HG03521 (cell line): ENCODE data around the gene LMCD1.
A peak's percentile ranks its signal among the peaks of the same experiment; 100 is the strongest.

Experiments used
- ATAC-seq: cut with Tn5 transposase; IDR thresholded peaks from one replicate; pipeline ENCODE4 v1.9.1; 2021; ENCODE audit warnings: mild to moderate bottlenecking, moderate library complexity; ENCODE audit not compliant: unreplicated experiment

LMCD1 gene

GRCh38 chr3:8501371-8502131 lies at the start of gene LMCD1:
Gene LMCD1 (plus strand): TSS chr3:8501823. CDS start chr3:8501939, 116 bp downstream.
- ATAC-seq = peak; percentile 99

GRCh38 chr3:8452112-8452511 lies 49.5 kb upstream of the LMCD1 start:
- no peak for ATAC-seq

DNA sequence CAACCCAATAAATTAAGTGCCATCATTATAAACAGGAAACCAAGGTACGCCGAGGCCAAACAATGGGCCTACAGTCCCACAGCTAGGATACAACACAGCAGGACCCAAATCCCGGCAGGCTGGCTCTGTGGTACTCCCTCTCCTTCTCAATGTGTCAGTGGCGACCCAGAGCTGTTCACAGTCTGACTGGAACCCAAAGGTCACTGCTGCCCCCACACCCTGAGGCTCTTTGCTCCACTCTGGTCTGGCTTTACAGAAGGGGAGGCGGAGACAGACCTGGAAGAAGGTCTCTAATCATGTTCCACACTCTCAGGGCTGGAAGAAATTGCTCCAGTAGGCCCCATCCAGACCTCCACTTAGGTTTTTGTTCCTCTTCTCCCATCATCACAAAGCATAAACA lies 48.5 kb upstream of the LMCD1 start:
- ATAC-seq = no peak

DNA sequence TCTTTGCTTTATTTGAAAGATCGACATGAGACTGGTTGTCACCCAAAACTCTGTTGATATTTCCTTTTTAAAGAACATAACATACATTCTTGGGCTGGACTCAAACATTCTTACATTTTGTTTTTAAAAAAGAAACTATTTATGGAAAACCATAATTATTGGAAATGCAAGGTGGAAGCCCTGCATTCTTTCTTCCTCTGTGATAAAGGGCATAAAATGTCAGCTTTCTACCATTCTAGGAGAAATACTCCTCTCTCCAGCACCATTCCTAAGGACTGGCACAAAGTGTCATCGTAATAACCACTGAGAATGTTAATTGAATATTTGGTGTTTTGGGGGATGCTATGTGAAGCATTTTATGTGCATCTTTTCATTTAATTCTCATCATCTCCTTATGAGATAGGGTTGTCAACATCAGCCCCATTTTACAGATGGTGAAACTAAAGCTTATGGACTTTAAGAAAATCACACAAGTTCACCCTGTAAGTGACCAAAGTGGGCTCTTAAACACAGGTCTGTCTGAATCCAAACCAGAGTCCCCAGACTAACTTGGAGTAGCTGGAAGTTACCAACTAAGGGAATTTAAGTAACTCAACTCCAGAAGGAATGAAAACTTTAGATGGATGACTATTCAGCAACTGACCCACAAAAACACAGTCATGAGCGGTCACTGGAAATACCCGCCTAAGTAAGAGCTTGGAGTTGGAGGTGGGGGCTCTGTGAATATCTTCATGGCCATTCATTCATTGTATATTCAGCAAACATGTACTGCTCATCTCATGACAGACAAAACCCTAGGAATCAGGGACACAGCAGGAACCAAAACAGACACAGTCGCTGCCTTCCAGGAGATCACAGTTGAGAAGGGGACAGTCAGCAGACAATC lies 45.9 kb upstream of the LMCD1 start:
- ATAC-seq = no peak

- no peak for ATAC-seq
These were observed 45.2 kb upstream of the LMCD1 start for GRCh38 chr3:8456412-8456811.

GRCh38 chr3:8457039-8457438 lies 44.6 kb upstream of the LMCD1 start:
- no peak for ATAC-seq

- no peak for ATAC-seq
These were observed 43.4 kb upstream of the LMCD1 start for GRCh38 chr3:8458238-8458661.

GRCh38 chr3:8458711-8459110 lies 42.9 kb upstream of the LMCD1 start:
- no peak for ATAC-seq

DNA sequence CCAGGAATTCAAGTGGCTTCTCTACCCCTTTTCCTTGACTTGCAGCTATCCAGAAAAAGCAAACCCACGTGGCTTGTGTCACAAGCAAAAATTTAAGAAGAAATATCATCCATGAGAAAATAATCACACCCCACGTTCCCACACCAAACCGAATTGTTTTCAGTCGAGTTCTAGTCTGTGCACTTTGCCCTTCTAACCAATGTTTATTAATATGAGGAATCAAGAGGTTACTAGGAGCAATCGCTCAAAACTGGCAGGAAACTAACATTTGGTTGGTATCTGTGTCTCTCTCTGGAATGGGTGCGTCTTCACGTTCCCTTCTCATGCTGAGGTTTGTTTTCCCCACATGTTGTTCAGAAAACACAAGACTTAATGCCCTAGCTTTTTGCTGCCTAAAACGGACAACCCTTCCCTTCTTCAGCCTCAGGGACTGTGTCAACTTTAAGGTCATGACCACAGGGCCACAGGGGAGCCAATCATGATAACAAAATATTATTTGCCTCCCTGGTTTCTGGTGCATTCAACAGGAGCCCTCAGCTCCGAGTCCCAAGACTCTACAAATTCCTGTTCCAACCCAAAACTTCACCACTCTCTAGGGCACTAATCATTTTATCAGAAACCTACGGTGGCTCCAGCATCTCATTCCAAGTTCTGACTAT lies 41.4 kb upstream of the LMCD1 start:
- no peak for ATAC-seq

DNA sequence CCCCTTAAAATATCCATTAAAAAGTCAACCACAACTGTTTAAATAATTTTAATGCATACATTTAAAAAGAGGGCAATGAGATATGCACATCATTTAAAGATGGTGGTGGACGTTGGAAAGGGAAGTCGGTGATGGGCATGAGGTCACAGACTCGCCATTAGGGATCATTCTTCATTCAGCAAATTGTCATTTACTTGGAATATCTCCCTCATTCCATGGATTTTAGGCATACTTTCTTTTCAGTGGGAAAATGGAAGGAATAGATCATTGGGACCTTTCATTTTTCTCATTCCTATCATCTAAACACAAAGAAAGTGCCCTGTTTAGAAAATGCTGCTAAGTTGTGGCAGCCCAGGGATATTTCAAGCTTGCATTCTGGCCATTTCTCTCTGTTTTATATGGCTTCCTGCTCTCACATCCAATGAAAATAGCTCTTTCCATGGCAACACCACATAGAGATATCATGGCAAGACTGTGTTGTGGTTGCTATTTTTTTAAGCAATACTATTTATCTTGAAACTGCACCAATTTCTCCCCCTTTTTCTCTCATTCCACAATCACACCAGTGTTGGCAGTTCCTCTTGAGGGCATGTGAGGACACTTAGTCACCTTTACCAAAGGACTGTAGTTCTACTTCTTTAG lies 40.7 kb upstream of the LMCD1 start:
- ATAC-seq = no peak

- ATAC-seq = no peak
These were observed 37.0 kb upstream of the LMCD1 start for GRCh38 chr3:8464668-8465067.

DNA sequence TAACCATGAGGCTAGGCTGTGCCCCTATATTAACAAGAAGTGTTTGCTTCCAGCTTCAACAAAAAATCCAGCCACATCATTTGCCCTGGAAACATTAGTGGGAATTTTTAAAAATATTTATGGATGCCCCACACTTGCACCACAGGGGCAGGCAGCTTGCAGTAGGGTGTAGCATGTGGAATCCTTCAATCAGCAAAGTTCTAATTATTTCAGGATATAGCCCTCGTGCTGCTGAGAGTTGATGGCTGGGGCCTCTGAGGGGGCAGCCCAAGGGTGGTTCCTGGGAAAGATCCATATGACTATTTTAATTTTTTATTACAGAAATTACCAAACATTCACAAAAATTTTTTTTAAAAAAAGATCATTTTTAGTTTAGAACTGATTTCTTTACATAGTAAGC lies 35.1 kb upstream of the LMCD1 start:
- ATAC-seq = no peak

DNA sequence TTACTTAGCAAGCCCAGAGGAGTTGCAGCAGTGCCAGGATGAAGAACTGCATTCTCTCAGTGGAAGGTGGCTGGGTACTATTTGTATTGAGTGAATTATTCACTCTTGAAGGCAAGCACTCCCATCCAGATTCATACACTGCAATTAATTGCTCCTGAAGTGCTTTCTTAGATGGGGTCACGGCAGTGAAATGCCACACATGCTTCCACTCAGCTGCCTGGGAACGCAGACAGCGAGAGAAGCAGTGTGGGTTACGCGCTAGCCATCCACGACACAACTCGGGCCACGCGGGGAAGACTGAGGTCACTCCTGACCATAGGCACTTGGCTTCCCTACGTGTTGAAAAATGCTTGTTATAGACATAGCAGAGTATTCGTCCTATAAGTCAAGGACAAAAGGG lies 30.8 kb upstream of the LMCD1 start:
- no peak for ATAC-seq

DNA sequence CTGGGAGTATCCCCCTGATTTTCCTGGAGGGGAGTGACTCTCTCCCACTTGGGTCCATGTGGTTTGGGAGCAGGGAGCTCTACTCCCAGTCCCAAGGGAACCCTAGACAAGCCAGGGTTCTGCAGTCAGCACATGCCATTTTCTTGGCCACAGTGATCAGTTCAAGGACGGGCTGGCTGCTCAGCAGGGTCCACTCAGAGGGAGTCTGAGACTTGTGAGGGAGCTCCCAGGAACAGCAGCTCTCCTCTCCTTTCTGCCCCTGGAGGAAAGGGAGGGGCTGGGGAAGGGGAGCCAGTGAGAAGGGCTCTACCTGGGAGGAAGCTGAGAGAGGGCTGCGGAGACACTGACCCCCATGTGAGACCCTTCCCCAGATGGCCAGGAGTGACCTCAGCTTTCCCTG lies 29.1 kb upstream of the LMCD1 start:
- no peak for ATAC-seq

- ATAC-seq = no peak
These were observed 28.6 kb upstream of the LMCD1 start for GRCh38 chr3:8473029-8473428.

DNA sequence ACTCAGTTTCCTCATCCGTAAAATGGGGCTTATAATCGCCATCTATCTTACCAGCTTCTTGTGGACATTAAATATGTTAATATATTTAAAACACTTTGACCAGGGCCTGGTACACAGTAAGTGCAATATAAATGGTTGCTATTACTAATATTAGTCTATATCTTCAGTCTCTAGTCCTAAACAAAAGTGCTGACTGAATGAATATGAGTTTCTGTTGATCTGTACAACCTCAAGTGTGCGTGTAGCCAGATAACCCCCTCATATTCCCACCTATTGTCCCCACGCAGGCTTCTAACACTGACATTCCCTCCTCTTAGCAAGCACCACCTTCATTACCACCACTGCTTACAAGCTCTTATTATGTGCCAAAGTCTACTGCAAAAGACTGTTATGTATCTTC lies 27.6 kb upstream of the LMCD1 start:
- ATAC-seq = no peak

DNA sequence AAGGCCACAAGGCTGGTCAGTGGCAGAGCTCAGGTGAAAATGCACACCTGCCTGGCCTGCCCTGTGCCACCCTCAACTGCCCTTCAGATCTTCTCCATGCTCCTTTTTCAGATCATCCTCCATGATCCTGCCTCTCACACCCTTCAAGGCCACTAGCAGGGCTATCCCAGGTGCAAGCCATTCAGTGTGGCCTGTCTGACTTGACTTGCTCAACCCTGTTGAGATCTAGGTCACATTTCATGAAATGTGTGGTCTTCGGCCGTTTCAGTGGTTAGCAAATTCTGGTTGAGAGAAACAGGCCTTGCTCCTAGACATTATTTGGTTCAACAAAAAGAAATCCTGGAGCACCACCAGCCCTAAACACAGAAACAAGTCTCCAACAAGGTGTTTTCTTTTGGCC lies 26.6 kb upstream of the LMCD1 start:
- ATAC-seq = no peak

GRCh38 chr3:8480699-8481098 lies 20.9 kb upstream of the LMCD1 start:
- no peak for ATAC-seq

DNA sequence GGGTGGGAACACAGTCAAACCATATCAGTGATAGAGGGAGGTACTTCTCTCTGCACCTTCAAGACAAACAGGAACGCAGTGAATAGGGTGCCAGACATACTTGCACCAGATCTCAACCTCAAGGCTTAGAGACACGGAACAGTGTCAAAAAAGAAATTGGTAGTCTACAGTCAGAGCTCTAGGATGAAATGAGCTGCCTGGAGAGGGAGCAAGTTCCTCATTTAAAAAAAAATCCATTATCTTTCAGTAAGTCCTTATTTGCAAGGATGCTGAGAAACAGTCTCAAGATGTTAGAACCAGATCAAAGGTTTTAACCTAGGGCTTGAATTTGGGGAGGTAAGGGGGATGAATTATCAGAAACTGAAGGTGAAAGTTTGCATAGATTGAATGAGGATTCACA lies 20.2 kb upstream of the LMCD1 start:
- no peak for ATAC-seq

GRCh38 chr3:8482263-8482662 lies 19.4 kb upstream of the LMCD1 start:
- ATAC-seq = no peak
